MCF 10A (cell line): ENCODE results near the gene WDR43. TPM values are rescaled to one million over a fixed set of nuclear protein-coding genes. Genes with fewer than 3 reads are reported as not detected.
A peak's percentile ranks its signal among the peaks of the same experiment; 100 is the strongest.

Source experiments
- BruUV-seq: library from RNA; stranded (reverse); fragments of 400-500 nt; replicated peaks from 2 replicates; lab custom pipeline; 2021; lab: Mats Ljungman, UMichigan
- CTCF ChIA-PET: fragments of 300-600 bp; sonication (Branson Sonifier 250); formaldehyde crosslinking; extraction: SDS; loops from one replicate; lab custom pipeline; 2021; ENCODE audit warnings: antibody characterized with exemption, inconsistent platforms; lab: Yijun Ruan, JAX
- POLR2A ChIA-PET: fragments of 300-600, 350-650 bp; sonication (Branson Sonifier 250); formaldehyde crosslinking; extraction: SDS; loops from one replicate; lab custom pipeline; 2020; ENCODE audit warnings: antibody characterized with exemption, inconsistent platforms; lab: Yijun Ruan, JAX
- DNase-seq: peaks from one replicate; pipeline ENCODE4 v3.0.0-alpha.2; 2018; ENCODE audit not compliant: unreplicated experiment
- H3K27ac Mint-ChIP-seq: one replicate; pipeline ENCODE4 v1.8.0; 2022; ENCODE audit warnings: mild to moderate bottlenecking, low read depth, mixed read lengths; ENCODE audit not compliant: unreplicated experiment
- H3K27me3 Mint-ChIP-seq: one replicate; pipeline ENCODE4 v1.8.0; 2022; ENCODE audit warnings: mixed read lengths; ENCODE audit not compliant: insufficient read depth, unreplicated experiment
- H3K36me3 Mint-ChIP-seq: one replicate; pipeline ENCODE4 v1.8.0; 2022; ENCODE audit warnings: mild to moderate bottlenecking, moderate library complexity, mixed read lengths; ENCODE audit not compliant: insufficient read depth, unreplicated experiment
- H3K4me1 Mint-ChIP-seq: one replicate; pipeline ENCODE4 v1.8.0; 2022; ENCODE audit warnings: mixed read lengths; ENCODE audit not compliant: insufficient read depth, unreplicated experiment
- H3K4me3 Mint-ChIP-seq: one replicate; pipeline ENCODE4 v1.8.0; 2022; ENCODE audit warnings: mild to moderate bottlenecking, moderate library complexity, mixed read lengths; ENCODE audit not compliant: unreplicated experiment
- H3K9me3 Mint-ChIP-seq: one replicate; pipeline ENCODE4 v1.8.0; 2022; ENCODE audit warnings: mixed read lengths; ENCODE audit not compliant: unreplicated experiment
- intact Hi-C: fragments of 100-400 bp; cut with micrococcal nuclease; formaldehyde crosslinking; loops from 2 replicates; pipeline ENCODE4 v1.14.1; 2022
- total RNA-seq: library from RNA; stranded (reverse); gene quantifications from 2 replicates; pipeline ENCODE4 v1.2.3, GENCODE V29; 2022
- TF ChIP-seq, protein P1 (sequence below): fragments of 200-600 bp; IDR thresholded peaks from one replicate; pipeline ENCODE4 v1.8.0; 2022; ENCODE audit warnings: antibody characterized with exemption, mild to moderate bottlenecking; ENCODE audit not compliant: unreplicated experiment

WDR43 gene
- total RNA-seq, 1 experiment from 2014 or later, result 160 TPM

DNA sequence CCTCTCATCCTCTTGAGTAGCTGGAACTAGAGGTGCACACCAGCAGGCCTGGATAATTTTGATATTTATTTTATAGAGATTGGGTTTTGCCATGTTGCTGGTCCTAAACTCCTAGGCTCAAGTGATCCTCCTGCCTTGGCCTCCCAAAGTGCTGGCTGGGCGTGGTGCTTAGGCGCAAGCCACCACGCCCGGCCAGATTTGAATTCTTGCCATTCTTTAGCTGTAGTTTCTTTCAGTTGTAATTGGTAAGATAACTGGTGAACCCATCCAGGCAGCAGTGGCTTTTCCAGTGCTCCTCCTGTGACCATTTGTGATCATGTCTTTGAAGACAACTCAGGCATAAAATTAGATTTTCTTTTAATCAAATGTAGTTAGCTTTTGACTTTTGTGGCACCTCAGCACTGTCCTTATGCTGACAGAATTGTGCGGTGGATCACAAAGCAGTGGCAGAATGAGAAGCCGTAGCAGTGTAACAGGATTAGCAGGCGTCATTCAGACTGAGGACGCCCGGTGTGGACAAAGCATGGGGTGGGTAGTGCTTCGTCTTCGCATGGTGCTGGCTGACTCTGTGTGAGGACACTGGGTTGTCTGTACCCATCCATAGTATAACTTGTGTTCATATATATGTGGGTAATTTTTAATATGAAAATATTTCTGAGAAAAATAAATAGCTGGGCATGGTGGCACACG lies 56.6 kb downstream of the WDR43 start:
- TF ChIP-seq, protein P1, sequence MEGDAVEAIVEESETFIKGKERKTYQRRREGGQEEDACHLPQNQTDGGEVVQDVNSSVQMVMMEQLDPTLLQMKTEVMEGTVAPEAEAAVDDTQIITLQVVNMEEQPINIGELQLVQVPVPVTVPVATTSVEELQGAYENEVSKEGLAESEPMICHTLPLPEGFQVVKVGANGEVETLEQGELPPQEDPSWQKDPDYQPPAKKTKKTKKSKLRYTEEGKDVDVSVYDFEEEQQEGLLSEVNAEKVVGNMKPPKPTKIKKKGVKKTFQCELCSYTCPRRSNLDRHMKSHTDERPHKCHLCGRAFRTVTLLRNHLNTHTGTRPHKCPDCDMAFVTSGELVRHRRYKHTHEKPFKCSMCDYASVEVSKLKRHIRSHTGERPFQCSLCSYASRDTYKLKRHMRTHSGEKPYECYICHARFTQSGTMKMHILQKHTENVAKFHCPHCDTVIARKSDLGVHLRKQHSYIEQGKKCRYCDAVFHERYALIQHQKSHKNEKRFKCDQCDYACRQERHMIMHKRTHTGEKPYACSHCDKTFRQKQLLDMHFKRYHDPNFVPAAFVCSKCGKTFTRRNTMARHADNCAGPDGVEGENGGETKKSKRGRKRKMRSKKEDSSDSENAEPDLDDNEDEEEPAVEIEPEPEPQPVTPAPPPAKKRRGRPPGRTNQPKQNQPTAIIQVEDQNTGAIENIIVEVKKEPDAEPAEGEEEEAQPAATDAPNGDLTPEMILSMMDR, result no peak
- no peak for DNase-seq
- POLR2A ChIA-PET, result interaction anchor here (1.1 to 1.6 kb wide), 5 partner anchors 8 to 215 kb away, joined by 3 to 6 read pairs (median 4); no protein-coding TSS in a partner anchor
- Mint-ChIP-seq H3K9me3 (peaks cover 17% of the 10 kb centered on the region), H3K36me3 (peaks cover 58% of the 10 kb centered on the region), H3K27me3 (no peaks in the 10 kb centered on the region), H3K4me3 (no peak overlapping the region), H3K4me1 (peaks cover 44% of the 10 kb centered on the region), H3K27ac (peak overlapping the region; percentile 82)
- no TSS peak for BruUV-seq
- intact Hi-C loops, result loop anchor here (10.0 kb wide), 1 partner anchor 126 kb away; no protein-coding TSS in a partner anchor
- CTCF ChIA-PET, result interaction anchor here (0.6 to 1.3 kb wide), 10 partner anchors 14 to 1195 kb away, joined by 3 to 6 read pairs (median 3); no protein-coding TSS in a partner anchor

DNA sequence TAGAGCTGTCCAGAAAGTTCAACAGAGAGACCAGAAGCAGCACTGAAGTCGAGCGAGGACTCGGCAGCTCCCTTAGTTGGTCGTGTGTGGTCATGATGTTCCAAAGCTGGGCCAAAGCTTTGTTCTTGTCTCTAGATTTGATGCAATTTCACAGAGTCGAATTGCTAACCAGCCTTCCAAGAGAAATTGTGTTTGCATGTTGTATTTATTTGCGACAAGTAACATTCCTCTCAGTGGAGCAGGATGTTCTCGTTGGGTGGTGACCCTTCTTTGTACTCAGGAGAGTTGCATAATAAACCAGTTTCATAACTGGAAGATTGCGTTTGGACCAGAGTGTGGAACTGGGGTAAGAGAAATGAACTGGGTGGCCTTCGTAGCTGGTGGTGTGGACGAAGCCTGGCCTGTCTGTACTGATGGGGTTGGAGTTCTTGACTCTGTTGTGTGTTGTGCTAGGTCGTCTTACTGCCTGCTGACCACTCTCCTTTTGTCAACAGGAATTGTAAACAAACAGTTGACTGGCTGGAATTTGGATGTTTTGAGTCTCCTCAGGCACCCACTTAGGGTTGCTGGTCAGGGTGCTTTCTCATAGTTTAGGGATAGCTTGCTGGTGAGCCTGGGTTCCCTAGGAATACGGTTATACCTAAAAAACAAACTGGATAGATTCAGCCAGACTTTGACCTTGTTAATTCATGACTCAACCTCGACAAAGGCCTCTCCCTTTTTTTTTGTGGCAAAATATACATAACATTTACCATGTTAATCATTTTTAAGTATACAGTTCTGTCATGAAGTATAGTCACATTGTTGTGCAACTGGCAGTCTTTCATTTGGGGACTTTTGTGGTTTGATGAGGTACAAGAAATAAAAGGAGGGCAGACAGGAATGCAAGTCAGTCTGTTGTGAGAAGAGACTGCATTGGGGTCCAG lies 57.7 kb downstream of the WDR43 start:
- intact Hi-C loops, result loop anchor here (10.0 kb wide), 1 partner anchor 127 kb away; no protein-coding TSS in a partner anchor
- no peaks in the 10 kb centered on the region for H3K27me3 Mint-ChIP-seq
- no TSS peak for BruUV-seq
- ChIA-PET CTCF (interaction anchor here (0.6 to 1.3 kb wide), 10 partner anchors 18 to 1194 kb away, joined by 3 to 6 read pairs (median 3); no protein-coding TSS in a partner anchor), POLR2A (interaction anchor here (0.7 to 1.6 kb wide), 10 partner anchors 9 to 444 kb away, joined by 3 to 6 read pairs (median 3); no protein-coding TSS in a partner anchor)
- DNase-seq, result peak; percentile 82
- H3K4me3 Mint-ChIP-seq, result peak overlapping the region; percentile 43
- peaks cover 39% of the 10 kb centered on the region for H3K4me1 Mint-ChIP-seq
- peaks cover 17% of the 10 kb centered on the region for H3K9me3 Mint-ChIP-seq
- peaks cover 47% of the 10 kb centered on the region for H3K36me3 Mint-ChIP-seq
- TF ChIP-seq, protein P1, result no peak
- H3K27ac Mint-ChIP-seq, result peak overlapping the region; percentile 82

DNA sequence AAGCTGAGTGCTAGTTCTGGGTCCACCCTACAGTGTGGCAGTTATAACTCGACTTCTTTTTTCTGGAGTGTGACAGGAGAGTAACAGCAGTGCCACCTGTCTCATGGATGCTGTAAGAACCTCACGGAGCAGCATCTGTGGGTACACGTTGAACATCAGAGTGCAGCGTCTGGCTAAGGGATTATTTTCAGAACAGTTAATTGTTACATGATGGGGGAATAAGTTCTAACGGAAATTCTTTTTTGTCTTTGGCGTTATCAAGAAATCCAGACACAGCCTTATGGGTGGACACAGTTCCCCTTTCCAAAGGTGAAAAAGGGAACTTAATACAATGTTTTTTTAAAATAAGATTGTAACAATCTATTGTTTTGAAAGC lies 58.4 kb downstream of the WDR43 start:
- CTCF ChIA-PET, result no interaction called here
- intact Hi-C loops, result loop anchor here (10.0 kb wide), 1 partner anchor 128 kb away; no protein-coding TSS in a partner anchor

More for the DNA sequence above, 58.4 kb downstream of the WDR43 start:
- H3K36me3 Mint-ChIP-seq, result peaks cover 40% of the 10 kb centered on the region
- no peaks in the 10 kb centered on the region for H3K27me3 Mint-ChIP-seq
- DNase-seq, result no peak
- peaks cover 44% of the 10 kb centered on the region for H3K4me1 Mint-ChIP-seq
- BruUV-seq, result no TSS peak
- POLR2A ChIA-PET, result interaction anchor here (1.1 to 1.6 kb wide), 4 partner anchors 21 to 128 kb away, joined by 3 to 6 read pairs (median 4); no protein-coding TSS in a partner anchor
- no peak overlapping the region for H3K4me3 Mint-ChIP-seq
- H3K27ac Mint-ChIP-seq, result peak overlapping the region; percentile 82
- TF ChIP-seq, protein P1, result no peak
- H3K9me3 Mint-ChIP-seq, result peaks cover 17% of the 10 kb centered on the region
